Activated T-cell treated with anti-CD3 and anti-CD28 coated beads for 24 hours (primary cell): ENCODE results near the gene ANKRD55.
"Not testable (repeated sequence)": the region's sequence is repeated elsewhere in the genome, so short reads cannot be mapped to it uniquely, and the experiment has no call there.

Experiments used
- DNase-seq: peaks from one replicate; pipeline ENCODE4 v3.0.0-alpha.2; 2020; ENCODE audit warnings: low read depth

Gene ANKRD55

DNA sequence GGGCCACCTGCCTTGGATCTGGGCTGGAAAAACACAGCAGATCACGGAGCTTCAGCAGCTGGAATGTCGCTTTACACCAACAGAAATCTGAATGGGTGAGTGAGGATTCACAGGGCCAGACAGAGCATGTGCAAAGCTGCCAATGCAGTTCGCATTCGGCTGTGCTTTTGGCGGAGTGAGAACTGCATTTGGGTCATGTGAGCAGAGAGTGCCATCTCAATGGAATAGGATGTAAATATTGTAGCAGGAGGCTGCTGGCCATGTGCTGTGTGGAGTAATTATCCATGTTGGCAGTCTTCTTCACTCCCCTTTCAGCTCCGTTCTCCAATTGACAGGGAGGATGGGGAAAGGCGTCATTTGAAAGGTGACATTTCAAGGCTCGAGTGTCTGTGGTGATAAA lies at the start of gene ANKRD55:
Gene ANKRD55, minus strand, starts transcription at position 101 of the 400 bp plus-strand sequence. CDS start 417 bp downstream, outside the sequence.
- no peak for DNase-seq

DNA sequence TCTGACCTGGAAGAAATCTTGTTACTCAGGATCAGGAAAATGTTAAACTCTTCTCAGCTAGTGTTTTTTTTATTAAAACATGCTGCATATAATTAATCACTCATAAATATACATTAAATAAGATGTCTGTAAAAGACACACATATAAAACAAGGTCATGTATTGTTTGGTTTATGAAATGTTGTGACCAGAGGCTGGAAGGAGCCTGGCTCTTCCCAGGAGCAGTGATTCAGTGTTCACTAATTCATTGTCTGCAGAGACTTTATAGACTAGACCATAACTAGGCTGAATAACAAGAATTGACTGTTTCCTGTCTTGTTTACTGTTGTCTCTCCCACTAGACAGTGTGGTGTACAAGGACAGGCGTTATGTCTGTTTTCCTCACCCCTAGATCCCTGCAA lies 49.1 kb upstream of the ANKRD55 start:
- DNase-seq = no peak

DNA sequence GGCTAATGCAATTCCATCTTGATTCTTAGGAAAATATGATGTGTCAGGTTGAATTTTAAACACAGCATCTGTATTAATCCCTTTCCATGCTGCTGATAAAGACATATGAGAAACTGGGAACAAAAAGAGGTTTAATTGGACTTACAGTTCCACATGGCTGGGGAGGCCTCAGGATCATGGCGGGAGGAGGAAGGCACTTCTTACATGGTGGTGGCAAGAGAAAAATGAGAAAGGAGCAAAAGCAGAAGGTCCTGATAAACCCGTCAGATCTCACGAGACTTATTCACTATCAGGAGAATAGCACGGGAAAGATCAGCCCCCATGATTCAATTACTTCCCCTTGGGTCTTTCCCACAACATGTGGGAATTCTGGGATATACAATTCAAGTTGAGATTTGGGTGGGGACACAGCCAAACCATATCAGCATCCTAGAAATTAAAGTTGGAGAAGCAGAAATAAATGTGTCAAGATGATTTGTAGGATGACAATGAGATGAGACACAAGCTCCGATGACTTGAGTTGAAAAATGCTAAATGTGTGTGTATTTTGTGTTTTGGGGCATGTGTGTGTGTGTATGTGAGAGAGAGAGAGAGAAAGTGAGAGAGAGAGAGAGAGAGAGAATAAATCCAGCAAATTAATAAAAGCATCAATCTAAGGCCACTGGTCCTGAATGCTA lies 48.5 kb upstream of the ANKRD55 start:
- no peak for DNase-seq

GRCh38 chr5:56279979-56280378 lies 46.8 kb upstream of the ANKRD55 start:
- no peak for DNase-seq

DNA sequence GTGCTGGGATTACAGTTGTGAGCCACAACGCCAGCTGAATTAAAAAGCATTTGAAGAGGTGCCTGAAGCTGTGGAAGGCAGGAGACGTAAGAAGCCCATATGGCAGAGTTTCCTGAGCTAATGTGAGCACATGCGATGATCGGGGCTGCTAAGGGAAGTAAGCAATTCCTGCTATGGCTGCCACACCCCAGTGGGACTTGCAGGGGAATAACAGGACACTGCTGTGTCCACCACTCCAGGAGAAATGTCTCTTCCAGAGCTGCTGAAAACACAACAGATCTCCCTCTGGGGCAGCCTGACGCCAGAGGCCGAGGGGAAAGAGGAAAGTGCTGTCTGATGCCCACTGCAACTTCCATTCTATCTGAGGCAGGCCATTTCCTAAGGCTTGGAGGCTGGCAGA lies 46.2 kb upstream of the ANKRD55 start:
- no peak for DNase-seq

- DNase-seq = no peak
Measured at GRCh38 chr5:56278335-56278753, 45.2 kb upstream of the ANKRD55 start.

DNA sequence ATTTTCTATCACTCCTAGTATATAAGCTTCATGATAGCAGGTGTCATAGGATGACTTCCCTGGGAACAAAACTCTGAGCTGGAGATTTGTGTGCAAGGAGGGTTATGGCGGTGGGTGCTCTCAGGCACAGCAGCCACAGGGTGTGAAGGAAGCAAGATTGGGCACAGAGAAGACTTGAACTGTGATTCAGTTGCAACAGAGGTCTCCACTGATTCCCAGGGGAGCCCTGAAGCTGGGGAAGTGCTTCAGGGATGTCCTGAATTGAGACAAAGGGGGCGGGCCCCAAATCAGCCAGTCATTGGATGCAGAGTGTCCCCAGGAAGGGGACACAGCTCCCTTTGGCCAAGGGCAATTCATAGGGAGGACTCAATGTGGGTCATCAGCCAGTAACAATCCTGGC lies 44.4 kb upstream of the ANKRD55 start:
- DNase-seq = no peak

DNA sequence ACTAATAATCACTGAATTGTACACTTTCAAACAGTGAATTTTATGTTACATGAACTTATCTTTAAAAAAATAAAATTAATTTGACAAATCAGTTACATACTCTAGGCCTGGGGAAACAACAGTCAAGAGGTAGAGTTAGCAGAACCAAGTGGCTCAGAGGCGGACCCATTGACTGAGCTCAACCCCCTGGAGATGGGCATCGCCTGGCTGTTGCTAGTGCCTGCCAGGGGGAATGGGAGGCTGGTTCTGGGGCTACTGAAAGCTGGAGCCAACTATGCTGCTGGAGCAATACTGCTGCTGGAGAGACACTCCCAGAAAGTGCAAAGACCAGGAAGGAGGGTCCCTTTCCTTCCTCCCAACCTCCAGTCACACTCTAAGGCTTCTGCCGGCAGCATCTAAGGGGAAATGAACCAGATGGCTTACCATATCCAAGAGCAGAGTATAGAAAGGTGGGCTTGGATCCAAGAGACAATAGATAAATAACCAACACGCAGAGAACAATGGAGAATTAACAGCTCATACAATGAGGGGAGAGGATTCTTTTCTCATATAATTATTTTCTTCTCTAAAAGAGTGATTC lies 40.3 kb upstream of the ANKRD55 start:
- DNase-seq = no peak

- no peak for DNase-seq
Measured at GRCh38 chr5:56272765-56273164, 39.6 kb upstream of the ANKRD55 start.

DNA sequence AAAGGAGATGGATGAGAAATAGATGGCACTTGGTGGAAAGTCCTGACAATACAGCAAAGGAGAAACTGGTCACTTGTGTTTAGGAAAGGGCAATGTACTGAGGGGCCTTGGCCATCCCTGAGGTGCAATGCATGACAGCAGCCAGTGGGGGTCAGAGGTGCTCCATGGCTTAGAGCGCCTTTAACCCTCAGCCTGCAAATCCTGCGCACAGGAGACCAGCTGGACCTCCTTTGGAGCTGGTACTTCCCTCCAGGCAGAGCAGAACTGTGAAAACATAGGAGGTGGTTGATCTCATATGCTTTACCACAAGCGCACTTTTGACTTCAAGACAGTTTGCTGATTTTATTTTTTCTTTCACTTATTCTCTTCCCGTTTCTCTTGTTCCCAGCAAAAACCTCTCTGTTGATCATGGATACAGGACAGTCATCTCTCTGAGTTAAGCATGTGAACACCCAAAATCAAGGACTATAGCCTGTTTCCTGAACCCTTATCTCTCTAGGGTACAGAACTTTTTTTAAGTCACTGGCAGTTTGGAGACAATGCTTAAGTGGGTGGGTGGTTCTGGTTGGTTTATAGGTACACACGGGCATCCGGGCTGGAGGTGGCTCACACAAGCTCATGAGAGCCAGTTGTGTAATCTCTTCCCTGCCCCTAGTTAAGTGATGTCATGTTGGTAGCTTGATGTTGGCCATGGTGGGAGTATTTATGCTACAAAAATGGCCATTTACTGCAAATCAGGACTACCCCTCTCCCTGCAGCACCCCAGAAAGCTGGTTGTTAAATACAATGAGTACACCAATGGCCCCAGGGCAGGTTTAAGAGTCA lies 37.6 kb upstream of the ANKRD55 start:
- peak; percentile 76 for DNase-seq

DNA sequence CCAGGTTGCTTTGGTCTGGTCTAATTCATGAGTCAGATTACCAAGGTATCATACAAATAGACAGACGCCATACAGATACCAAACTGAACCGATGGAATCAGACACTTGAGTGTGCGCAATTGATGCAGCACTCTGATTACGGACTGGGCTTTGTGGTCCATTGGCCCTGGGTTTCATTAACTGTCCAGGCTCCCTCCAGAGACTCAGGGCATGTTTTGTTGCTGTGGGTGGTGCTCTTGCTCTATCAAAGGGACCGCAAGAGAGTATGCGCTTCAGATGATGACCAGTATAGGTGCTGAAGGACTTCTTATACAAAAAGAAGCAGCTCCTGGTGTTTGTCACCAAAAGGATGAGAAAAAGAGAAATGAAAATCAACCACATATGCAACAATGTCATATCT lies 36.9 kb upstream of the ANKRD55 start:
- no peak for DNase-seq

DNA sequence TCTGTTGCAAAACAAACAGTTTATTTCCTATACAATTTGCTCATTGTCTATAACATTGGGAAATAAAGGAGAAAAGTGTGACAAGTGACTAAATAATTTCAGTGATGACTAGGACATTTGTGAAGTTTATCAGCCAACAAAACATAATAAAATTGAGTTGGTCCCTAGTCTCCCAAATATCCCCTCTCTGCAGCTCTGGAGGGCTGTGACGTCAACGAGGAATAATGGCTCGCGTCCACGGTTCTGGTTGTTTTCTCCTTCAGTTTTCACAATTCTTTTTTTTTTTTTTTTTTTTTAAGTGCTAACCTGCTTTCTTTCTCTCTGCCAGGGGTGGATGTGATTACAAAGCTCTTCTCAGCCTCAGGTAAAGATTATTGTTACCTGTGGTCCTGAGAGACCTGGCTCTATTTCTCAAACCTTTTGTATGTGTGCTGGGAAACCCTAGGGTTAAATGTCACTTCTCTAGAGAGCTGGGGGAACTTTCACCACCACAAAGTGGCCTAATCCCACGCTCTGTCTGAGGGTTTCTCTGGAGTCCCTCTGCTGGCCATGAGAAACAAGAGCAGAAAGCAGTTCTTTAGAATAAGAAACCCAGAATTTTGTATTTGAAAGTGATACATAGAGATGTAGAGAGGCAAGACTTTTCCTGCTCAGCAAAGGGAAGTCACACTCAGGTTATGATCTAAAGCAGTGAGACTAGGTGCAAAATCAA lies 36.2 kb upstream of the ANKRD55 start:
- DNase-seq = no peak

DNA sequence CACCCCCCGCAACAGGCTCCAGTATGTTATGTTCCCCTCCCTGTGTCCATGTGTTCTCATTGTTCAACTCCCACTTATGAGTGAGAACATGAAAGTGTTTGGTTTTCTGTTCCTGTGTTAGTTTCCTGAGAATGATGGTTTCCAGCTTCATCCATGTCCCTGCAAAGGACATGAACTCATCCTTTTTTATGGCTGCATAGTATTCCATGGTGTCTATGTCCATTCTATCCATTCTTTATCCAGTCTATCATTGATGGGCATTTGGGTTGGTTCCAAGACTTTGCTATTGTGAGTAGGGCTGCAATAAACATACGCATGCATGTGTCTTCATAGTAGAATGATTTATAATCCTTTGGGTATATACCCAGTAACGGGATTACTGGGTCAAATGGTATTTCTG lies 35.6 kb upstream of the ANKRD55 start:
- not testable (repeated sequence) for DNase-seq

GRCh38 chr5:56267856-56268255 lies 34.7 kb upstream of the ANKRD55 start:
- DNase-seq = no peak

DNA sequence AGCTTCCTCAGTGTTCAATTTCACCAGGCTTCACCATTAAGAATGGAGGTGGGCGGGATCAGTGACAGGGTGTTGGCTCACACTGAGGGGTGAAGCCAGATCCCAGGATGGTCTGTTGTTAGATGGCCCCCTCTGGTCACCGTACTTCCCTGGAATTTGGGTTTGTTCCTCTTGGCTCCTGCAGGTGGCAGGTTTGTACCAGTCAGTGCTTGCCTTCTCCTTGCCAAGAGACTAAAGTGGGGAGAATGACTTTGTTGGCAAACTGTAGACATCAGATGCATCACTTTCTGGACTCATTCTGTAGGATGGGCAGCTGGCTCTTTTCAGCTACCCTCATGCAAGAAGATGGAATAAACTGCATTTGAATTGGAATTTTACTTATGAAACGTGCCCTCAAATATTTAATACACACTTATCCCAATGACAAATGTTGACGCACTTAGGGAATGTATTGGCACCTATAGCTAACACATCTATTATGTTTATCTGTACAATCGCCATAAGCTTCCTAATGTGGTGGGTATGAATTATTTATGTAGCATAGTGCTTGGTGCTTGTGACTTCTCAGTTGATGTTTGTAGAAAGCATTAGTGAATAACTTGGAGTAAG lies 31.4 kb upstream of the ANKRD55 start:
- no peak for DNase-seq

- no peak for DNase-seq
Measured at GRCh38 chr5:56262279-56262678, 29.1 kb upstream of the ANKRD55 start.

DNA sequence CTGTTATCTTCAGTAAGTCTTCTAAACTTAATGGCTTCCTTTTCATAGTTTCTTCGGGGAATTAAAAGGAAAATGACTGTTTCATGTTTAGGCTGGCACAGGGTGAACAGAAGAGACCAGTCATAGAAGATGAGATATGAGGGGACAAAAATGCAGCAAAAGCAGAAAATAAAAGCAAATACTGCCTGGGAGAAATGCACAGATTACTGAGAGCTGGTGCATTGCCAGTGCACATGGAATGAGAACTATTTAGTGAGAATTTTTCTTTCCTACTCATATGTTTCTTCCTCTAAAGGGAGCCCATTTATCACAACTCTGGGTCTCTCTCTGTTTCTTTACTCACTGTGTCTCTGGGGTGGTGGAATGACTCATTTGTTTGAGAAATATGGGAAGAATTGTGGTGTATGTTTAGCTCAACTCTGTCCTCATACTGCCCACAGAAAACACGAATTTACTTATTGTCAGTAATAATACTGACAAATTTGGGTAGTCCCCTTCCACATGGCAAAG lies 25.9 kb upstream of the ANKRD55 start:
- no peak for DNase-seq

- not testable (repeated sequence) for DNase-seq
Measured at GRCh38 chr5:56257763-56258529, 24.8 kb upstream of the ANKRD55 start.

DNA sequence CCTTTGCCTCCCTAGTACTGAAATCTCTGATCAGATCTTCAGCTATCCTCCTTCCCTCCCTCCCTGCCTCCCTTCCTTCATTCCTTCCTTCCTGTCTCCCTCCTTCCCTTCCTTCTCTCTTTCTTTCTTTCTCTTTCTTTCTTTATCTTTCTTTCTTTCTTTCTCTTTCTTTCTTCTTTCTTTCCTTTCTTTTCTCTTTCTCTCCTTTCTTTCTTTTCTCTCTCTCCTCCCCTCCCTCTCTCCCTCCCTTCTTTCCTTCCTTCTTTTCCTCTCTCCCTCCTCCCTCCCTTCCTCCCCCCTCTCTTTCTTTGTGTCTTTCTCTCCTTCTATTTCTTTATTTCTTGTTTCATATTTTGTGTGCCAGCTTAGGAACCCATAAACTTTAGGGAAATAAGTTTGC lies 23.9 kb upstream of the ANKRD55 start:
- DNase-seq = no peak

DNA sequence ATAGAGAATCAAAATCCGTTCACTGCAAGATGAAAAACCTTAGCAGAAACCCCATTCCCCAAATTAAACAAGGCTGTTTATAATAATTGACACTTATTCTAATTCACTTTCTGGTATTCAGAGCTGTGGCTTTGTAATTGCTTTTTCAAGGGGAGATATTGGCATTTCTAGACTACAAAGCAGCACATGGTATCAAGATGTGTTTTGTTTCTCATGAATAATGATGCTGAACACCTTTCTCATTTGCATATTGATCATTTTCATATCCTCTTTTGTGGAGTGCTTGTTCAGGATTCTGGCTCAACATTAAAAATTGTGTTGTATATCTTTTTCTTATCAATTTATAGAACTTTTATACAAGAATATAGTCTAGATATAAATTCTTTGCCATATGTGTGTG lies 22.4 kb upstream of the ANKRD55 start:
- no peak for DNase-seq

- no peak for DNase-seq
Measured at GRCh38 chr5:56253924-56254323, 20.8 kb upstream of the ANKRD55 start.
